ENCODE results near the gene PDCD1LG2.

Gene PDCD1LG2

DNA sequence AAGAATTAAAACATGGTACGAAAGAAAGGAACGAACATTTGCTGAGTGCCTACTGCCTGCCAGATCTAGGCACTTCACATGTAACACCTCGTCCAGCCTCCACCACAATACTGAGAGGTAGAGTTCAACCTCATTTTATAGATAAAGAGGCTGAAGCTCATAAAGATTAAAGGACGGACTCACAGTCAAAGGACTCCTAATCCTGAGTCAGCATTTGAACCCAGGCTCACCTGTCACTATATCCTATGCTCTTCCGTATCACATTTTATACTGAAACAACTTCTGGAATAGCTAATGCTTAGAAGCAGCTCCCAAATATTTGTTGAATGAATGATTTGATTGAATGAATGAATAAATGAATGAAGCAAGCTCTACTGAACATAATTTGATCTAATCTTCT is 22.5 kb downstream of the PDCD1LG2 start:
- no peak for DNase-seq

DNA sequence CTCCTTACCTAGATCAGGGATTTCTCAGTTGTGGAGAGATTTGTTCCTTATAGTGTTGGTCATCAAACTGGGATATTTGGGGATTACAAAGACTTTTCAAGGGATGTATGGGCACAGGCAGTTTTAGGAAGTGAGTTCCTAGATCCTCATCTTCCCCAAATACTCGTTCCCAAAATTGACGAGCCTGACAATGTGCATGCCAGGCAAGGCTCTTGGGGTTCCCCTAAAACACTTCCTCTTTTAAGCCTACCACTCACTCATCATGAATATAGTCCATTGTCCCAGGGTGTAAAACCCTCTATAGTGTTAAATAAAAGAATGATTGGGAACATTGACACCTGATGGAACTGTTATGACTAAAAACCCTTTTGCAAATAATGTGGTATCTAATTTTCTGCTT is 26.4 kb downstream of the PDCD1LG2 start:
- no peak for DNase-seq

DNA sequence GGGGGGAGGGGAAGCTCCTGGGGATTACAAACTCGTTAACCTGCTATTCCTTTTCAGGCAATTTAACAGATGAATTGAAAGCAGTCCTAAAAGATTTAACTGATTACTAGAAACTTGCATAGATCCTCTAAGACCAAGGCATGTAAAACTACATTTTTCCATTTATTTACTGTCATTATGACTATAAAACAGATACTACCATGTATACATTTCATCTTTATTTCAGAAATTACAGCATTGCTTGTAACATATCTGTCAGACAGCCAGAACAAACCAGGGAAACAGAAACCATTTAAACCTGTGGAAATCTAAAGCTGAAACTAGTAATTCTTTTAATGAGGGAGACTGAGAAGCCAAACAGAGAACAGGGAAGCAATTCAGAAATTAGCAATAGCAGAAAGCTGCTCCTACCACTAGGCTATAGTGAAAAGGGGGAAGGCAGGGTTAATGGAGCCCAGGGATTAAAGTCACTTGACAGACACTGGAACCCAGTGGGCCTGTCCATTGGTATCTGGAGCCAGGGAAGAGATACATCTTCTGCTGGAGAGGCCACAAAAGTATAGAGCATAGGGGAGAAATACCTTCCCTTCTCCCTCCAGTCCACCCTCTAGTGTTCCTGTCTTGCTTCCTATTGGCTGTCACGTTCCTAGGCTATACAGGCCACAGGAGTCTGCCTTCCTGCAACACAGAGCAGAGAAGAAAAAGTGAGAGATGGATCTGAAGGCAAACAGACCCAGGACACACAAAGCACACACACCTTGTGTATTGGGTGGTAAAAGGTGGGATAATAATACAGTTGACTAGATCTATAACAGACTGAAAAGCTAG is 33.8 kb downstream of the PDCD1LG2 start:
- DNase-seq = no peak

DNA sequence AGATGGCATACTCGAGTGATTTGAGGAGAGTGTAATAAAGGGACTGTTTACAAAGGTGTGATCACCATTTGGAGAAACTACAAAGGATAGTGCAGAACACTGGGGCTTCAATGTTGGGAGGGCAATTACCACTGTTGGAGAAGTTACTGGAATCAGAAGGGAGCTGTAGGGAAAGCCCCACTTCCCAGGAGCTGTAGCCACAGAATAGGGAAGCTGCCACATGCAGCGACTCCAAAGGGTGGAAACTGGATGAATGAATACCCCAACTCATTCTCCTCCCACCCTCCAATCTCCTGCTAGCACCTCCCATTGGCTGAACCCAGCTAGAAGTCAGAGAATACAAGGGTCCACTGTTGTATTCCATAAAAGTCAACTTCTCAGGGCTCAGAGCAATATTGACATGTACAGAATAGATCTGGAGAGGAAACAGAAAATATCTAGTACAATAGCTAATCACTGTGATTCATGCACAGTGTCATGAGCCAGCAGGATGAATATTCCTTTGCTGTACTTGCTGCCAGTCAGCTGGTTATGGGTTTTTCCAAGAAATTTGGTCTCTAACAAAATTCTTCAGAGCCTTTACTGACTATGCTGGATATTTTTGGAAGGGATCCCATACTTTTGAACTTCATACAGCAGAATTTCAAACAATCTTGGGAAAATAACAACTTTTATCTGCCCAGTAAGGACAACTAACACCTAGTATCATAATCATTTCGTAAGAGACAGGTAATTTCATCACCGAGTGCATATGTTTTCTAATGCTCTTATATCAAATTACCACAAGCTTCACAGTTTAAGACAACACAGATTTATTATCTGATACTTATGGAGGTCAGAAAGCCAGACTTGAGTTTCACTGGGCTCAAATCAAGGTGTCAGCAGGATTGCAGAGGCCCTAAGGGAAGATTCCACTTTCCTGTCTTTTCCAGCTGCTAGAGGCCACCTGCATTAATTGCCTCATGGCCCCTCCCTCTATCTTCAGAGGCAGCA is 39.6 kb downstream of the PDCD1LG2 start:
- no peak for DNase-seq

DNA sequence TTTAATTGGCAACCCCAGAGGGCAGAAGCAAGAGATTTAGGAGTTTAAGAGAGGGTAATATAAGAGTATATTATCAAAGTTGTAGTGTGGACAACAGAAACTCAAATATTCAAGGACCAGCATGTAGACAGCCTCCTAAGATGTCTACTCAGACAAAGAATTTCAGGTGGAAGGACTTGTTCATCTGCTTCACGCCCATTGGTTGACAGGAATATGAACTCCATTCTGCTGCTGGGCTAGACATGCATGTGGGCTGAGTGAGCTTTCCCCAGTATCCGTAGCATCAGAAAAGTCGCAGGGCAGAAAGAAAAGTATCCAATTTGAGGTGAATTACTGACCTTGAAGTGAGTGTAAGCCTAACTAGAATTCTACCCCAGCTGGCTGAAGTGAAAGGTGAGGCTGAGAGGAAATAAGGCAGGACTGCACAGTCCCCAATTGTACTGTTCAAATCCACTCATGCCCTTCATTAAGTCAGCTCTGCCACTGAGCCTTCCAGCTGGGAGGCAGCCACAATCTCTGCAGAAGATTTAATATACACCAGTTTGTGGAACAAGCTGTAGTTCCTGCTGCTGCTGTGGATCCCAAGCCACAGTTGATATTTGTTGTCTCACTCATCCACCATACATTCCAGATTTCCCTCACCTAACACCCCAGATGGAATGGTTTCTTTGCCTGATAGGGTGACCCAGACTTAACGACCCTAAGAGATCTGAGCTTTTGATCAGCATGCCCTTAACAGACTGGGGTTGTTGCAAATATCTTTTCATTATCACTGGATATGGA is 41.2 kb downstream of the PDCD1LG2 start:
- DNase-seq = no peak

DNA sequence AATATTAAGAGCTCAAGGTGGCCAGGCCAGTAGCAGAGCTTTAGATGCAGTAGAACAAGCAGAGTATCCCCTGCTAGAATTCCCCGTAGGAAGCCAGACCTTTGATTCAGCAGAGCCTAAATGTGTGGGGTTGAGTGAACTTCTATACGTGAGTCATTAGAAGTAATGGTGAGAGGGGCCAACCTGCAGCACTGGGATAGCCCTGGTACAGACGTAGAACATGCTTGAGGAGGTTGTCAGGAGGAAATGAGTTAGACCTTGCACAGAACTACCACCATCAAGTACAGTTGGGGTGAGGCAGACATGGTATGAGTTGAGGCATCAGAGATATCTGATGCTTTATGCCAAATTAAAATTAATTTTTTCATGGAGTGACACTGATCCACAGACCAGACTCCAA is 42.0 kb downstream of the PDCD1LG2 start:
- no peak for DNase-seq

DNA sequence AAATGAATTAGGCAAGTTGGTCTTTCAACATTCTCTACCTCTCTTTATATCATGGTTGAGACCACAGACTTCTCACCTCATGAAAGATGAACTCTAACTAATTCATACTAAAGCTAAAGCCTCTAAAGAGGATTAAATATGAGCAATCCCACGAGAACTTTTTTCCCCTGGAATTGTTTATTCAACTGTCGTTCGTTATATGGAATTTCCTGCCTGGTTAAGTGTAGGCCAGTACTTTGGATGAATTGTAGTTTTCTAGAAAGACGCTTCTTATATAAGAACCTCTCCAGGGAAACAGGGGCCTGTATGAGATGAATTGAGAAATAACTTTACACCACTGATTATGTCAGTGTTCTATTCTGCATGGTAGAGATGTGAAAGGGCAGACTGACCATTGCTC is 42.9 kb downstream of the PDCD1LG2 start:
- DNase-seq = no peak

DNA sequence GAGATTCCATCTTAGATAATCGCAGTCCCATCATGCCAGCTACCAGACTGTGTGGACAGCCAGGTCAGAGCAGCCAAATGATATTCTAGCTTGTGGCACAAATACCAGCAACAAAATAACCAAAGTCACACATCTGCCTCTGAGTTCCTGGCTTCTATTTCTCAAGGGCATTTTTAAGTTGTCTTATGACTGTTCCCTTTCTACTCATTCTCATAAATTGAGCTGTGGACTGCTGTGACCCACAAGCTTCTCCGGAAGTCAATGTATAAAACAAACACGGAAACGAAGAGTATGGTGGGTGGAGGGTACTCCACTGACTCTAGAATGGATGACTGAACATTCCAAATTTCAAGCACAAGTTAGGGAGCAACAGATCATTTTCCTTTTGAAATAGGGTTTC is 43.9 kb downstream of the PDCD1LG2 start:
- no peak for DNase-seq

DNA sequence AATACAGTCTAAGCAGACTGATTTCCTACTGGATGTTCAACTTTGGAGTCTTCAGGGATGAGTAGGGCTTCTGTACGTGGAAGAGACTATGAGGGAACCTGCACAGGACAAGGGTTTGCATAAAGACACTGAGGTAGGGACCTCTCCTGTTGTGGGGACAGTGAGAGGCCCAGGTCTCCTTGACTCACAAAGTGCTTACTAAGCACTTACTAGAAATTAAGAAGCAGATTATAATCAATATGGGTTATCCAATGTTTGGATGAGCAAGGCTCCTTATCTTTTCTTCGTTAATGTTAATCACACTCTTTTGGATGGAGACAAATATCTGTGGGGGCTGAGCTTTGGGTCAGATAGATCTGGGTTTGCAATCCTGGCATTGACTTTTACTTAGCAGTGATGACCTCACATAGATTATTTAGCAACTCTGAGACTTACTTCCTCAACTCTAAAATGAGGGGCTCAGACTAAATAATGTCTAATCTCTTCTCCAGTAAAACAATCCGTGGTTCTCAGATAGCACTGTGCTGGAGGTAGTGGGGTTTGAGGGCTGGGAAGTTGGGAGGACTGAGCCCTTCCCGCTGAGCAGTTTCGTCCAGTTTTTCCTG is 45.9 kb downstream of the PDCD1LG2 start:
- DNase-seq = no peak

DNA sequence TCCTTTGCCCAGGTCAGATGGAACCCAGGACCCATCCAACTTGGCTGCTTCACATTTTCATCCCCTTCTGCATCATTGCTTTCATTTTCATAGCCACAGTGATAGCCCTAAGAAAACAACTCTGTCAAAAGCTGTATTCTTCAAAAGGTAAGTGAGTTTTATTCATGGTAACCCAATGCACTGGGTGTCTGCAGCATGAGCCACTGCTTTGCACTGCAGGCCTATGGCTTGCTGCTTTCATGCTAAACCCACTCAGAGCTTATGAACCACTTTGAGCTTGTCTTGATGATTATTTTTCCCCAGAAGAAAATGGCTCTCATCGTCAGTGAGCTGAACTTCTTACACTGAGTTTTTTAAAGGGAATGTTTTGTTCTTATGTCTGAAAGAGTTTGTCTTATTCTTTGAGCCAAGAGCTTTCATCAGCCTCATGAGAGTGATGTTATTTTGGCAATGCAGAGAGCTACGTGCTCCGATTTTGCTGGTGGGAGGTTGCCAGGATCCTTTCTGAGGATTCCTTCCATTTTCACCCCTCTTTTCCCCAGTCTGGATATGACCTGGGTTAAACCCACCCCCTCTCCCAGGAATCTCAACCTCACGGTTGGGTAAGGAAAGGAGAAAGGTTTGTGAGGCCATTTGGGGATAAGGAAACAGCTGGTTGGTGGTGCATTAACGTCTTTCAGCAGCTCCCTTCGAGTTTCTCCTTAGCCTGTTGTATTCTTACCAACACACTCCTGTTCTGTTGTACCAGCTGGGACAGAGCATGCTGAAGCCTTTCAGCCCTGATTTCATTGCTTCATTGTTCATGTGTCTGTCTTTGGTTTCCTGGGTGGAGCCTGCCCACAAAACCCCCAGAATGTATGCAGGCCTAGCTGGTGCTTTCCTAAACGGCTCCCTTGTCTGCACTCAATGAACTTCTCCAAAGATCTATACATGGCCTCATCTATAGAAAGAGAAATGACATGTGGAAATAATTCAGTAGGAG is 47.6 kb downstream of the PDCD1LG2 start:
- DNase-seq = peak; percentile 61

DNA sequence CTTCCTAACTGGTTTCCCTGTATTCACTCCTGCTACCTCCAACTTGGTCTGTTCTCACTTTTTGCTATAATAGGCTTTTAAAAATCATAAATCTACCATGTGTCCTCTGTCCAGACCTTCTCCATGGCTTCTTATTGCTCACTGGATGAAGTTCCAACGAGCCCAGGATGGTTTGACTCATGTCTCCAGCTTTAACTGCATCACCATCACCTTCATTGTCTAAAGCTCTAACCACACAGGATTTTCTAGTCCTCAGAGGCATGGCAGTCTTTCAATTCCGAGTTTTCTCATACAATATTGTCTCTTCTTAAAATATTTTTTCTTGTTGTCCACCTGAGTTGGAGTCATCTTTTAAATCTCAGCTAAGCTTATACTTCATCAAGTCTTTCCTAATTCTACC is 49.3 kb downstream of the PDCD1LG2 start:
- no peak for DNase-seq

DNA sequence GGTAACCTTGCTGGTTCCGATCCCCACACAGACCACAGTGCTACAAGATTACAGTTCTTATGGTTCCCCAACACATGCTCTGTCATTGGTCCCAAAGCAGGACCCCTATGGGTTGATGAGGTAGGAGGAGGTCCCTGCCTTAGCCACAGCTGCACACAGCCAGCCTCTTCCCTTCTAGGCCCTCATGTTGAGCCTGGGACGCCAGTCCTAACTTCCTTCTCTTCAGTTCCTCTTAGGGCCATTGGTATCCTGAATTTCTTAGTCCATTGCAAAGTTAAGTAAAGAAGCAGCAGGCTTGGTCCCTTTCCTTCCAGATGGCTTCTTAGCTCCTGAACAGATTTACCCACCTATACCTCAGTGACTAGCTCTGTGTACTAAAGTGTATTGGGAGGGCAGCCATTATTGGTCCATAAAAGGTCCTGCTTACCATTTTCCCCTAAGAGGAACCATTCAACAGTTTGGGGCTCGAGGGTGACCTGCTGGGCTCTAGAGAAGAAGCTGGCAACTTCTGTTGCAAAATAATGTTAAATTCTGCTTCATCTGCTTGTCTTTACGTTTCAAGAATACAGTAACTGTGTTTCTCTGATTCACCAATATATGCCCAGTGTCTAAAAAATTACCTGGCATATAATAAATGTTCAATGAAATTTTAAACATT is 50.2 kb downstream of the PDCD1LG2 start:
- DNase-seq = no peak

DNA sequence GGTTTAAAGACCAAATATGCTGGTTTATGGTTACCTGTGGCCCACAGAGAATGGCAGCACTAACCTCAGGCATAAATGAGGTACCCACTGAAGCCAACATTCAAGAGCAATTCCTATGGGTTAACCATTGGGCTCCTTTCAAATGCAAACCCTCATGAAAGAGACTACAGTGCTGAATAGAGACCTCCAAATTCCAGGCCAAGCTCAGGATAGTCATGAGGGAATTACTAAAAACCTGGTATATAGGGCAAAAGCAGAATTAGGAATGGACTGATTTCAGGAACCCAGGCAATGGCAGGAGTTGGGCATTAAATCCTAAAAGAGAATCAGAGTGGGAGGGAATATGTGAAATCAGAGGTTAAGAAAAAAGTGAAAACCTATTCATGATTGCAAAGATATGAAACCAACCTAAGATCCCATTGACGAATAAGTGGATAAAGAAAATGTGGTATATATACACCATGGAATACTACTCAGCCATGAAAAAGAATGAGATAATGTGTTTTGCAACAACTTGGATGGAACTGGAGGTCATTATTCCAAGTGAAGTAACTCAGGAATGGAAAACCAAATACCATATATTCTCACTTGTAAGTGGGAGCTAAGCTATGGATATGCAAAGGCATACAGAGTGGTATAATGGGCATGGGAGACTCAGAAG is 51.6 kb downstream of the PDCD1LG2 start:
- DNase-seq = no peak

DNA sequence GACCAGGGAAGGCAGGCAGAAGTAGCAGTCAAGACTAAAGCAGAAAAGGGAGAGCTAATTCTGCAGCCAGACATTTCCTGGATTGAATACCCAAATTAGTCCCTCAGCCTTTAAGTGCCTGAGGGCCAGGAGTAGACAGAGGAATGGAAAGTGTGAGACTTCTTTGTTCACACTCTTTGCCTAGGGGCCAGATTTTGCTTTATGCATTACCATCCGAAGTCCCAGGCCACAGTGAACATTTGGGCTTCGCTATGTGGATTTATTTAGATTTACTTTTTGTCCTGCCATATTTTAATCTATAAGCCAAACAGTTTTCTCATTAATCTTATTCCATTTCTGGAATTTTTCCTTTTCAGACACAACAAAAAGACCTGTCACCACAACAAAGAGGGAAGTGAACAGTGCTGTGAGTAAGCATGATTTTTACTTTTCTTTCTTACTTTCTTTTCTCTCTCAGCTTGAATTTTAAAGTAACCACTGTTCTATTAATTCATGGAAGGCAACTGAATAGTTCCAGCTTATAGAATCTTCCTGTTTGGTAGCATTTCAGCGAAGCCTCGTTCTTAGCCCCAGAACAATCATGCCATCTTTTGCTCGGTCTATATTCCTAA is 52.6 kb downstream of the PDCD1LG2 start:
- DNase-seq = no peak

DNA sequence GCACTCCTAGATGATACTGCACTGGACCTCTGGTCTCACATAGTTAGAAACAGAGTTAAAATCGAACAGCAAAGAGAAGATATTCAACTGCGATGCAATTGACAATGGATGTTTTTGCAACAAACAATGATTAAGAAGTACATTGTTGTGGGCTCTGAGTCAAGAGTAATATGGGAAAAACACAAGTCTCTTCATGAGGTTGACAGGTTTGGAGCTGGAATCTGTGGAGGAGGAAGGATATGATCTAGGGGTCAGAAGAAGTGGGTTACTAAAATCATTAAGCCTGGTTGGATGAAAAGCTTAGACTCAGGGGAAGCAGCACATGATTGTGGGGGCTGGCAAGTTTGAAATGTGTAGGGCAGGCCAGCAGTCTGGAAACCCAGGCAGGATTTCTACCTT is 53.1 kb downstream of the PDCD1LG2 start:
- no peak for DNase-seq

DNA sequence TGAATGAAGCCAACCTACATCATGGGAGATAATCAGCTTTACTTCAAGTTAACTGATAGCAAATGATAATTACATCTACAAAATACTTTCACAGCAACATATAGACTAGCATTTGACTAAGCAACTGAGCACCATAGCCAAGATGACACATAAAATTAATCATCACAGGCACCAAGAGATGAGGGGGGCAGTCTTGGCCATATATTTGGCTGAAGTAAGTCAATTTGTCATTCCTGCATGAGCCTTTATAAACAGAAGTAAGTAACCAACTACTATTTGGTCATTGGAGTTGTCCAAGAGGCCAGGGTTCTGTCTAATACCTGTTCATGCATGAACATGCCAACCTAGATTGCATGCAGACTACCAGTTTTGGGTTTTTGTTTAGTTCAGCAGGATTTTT is 53.6 kb downstream of the PDCD1LG2 start:
- no peak for DNase-seq

DNA sequence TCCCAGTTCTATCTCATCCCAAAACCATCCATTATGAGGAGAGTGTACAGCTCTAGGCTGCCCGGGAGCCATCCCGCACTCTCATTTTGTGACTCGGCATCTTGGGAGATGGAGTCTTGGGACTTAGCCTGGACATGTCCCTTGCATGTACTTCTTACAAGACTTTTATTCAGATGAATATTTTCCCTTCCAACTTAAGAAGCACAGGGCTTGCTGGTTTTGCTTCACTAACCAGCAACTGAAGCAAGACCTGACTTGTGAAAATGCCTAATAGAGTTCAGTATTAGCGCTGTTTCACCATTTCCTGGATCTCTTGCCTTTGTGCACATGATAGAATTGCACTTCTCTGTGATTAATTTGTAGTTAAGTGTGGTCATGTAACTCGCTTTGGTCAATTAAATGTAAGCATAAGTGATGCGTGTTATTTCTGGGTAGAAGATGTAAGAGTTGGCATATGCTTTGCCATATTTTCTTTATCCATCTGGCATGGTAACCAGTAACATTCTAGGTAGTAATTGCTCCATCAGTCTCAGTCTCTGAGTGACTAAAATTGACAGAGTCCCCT is 55.8 kb downstream of the PDCD1LG2 start:
- no peak for DNase-seq

DNA sequence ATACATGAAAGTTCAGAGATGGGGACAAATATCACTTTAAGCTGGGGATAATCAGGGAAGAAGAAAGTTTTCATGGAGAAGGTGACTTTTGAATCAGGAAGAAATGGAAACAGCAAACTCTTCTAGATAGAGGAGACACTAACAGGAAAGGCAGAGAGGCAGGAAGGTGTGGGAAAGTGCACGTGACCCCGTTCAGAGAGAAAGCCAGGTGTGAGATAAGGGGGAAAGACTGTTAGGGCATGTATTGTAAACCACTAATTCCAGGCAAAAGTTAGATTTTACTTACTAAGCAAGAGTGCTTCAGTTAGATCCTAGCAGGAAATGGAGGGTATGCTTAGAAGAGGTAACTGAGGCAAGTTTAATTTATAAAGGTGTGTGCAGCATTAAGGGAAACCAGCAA is 58.5 kb downstream of the PDCD1LG2 start:
- no peak for DNase-seq

DNA sequence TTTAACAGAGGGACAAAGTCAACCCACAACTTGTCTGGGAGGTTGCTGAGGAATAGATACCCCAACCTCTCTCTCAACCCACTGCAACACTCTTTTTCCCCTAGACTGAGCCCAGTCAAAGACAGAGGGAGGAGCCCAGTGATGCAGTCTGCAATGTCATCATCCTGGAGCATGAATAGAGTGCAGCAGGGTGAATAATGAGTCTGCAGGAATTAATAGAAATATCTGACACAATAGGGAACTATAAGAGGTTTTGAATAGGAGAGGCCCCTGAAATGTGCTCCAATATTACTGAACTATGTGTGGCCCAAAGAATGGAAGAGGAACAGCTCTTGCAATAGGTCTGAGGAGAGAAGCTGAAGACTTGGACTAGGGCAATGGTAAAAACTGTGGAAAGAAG is 59.1 kb downstream of the PDCD1LG2 start:
- DNase-seq = peak; percentile 39

Data from eye (tissue), 1 donor.